ENCODE results near the gene AFMID. TPM values are rescaled to one million over a fixed set of nuclear protein-coding genes. Genes with fewer than 3 reads are reported as not detected.
A peak's percentile ranks its signal among the peaks of the same experiment; 100 is the strongest.

The AFMID gene
- total and polyA plus RNA-seq, 9 of the 15 experiments (the other 6 are each of a cell fraction or from before 2014, with no cell fraction given) = 62.1 to 188 (median 74.4) TPM

DNA sequence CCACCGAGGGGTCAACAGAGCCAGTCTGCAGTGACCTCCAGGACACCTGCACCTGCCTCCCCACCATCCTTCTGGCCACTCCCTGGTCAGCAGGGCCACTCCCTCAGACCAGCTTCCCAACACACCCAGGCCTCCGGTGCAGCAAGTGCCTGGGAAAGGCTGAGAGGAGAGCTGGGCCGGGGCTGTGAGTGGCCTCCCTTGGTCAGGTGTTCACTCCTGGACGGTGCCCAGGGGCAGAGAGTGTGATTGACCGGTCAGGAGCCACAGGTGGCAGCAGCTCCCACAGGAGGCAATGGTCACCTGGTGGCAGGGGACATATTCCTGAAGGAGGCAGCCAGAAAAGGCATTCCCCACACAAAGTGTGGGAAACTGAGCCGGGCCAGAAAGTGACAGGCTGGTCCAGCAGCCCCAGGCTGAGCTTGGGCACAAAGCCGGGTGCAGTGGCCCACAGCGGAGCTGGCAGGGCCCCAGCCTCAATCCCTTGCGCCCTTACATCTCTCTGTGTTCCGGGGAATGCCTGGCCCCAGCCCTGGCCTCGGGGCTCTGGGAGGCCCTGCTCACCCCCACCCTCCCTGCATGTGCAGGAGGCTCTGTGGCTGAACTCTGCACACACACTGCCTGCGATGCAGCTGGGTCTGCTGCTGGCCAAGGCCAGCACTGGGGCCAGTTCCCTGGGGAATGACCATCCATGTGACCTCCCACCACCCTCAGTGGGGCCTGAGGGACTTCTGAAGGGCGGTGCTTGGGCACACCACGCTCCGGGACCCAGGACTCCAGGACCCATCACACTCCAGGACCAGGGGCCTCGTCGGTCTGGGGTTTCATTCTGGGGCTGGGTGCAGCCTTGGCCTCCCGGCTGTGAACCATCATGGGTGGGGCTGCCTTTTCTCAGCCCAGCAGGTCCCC is 42.2 kb upstream of the AFMID start:
- H3K27ac ChIP-seq (ENCODE audit: extremely low read depth, low read depth, low read length) = peak overlapping the region; percentile 85
- TF ChIP-seq ZFPM2 (CRISPR knock-in tag; IDR thresholded peaks at IDR 0.05) (no peak), SMARCA5 (IDR thresholded peaks at IDR 0.05) (no peak), ZNF143 (CRISPR knock-in tag; IDR thresholded peaks at IDR 0.05) (no peak), RBM15 (IDR thresholded peaks at IDR 0.05; ENCODE audit: insufficient read depth, low read length) (no peak), C11orf30 (IDR thresholded peaks at IDR 0.05; ENCODE audit: low read depth) (no peak), MAFG (tag; conservative IDR thresholded peaks at IDR 0.05) (no peak), TAL1 (IDR thresholded peaks at IDR 0.05) (no peak), FOSL1 (tag; conservative IDR thresholded peaks at IDR 0.05) (no peak), RBFOX2 (IDR thresholded peaks at IDR 0.05; ENCODE audit: low read depth, low read length) (peak; percentile 12; the same call in 1 of the 2 replicates), NRF1 (conservative IDR thresholded peaks at IDR 0.05 in 1 of 2, IDR thresholded peaks at IDR 0.05 in 1 of 2) (peak in 1 of 2 experiments; percentile 12; a peak in 1 of 4 replicates), ZNF140 (CRISPR knock-in tag; IDR thresholded peaks at IDR 0.05) (no peak), L3MBTL2 (IDR thresholded peaks at IDR 0.05) (peak; percentile 49), SIN3A (IDR thresholded peaks at IDR 0.05; ENCODE audit: borderline replicate concordance in 2 of 2, control insufficient read depth in 1 of 2, low read depth in 2 of 2, low read length in 2 of 2) (0 out of 4 replicates have a peak, but pooled peaks of 1 of the 2 experiments have one; percentile 46), LCOR (CRISPR knock-in tag; IDR thresholded peaks at IDR 0.05) (no peak), BRF1 (IDR thresholded peaks at IDR 0.05; ENCODE audit: borderline replicate concordance, extremely low read depth, insufficient read length) (no peak), ZNF583 (CRISPR knock-in tag; IDR thresholded peaks at IDR 0.05) (0 out of 2 replicates have a peak, but pooled peaks have one; percentile 52), KAT7 (CRISPR knock-in tag; IDR thresholded peaks at IDR 0.05; ENCODE audit: borderline replicate concordance) (peak; percentile 60; the same call in 1 of the 2 replicates), NFE2 (IDR thresholded peaks at IDR 0.05; ENCODE audit: low read depth) (no peak)
- TF ChIP-seq, protein P1, sequence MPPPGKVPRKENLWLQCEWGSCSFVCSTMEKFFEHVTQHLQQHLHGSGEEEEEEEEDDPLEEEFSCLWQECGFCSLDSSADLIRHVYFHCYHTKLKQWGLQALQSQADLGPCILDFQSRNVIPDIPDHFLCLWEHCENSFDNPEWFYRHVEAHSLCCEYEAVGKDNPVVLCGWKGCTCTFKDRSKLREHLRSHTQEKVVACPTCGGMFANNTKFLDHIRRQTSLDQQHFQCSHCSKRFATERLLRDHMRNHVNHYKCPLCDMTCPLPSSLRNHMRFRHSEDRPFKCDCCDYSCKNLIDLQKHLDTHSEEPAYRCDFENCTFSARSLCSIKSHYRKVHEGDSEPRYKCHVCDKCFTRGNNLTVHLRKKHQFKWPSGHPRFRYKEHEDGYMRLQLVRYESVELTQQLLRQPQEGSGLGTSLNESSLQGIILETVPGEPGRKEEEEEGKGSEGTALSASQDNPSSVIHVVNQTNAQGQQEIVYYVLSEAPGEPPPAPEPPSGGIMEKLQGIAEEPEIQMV (tag; conservative IDR thresholded peaks at IDR 0.05; ENCODE audit: low read depth) = no peak
- TF ChIP-seq, protein P2, sequence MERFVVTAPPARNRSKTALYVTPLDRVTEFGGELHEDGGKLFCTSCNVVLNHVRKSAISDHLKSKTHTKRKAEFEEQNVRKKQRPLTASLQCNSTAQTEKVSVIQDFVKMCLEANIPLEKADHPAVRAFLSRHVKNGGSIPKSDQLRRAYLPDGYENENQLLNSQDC (CRISPR knock-in tag; IDR thresholded peaks at IDR 0.05) = no peak
- TF ChIP-seq, protein P3, sequence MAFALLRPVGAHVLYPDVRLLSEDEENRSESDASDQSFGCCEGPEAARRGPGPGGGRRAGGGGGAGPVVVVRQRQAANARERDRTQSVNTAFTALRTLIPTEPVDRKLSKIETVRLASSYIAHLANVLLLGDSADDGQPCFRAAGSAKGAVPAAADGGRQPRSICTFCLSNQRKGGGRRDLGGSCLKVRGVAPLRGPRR (CRISPR knock-in tag; IDR thresholded peaks at IDR 0.05) = no peak

More for the DNA sequence above, 42.2 kb upstream of the AFMID start:
- peak overlapping the region; percentile 72 to 87 for H3K9ac ChIP-seq (ENCODE audit: insufficient read depth in 1 of 2, low read depth in 2 of 2, low read length in 2 of 2)
- no TSS peak for BruUV-seq (replicated peaks)
- CTCF ChIA-PET (ENCODE audit: low intra/inter-chr PET ratio) = no interaction called here
- peak; percentile 7 for ATAC-seq
- H3K79me2 ChIP-seq (ENCODE audit: control insufficient read depth, insufficient read depth, low read length) = peaks cover 33% of the 10 kb centered on the region
- no peak for DNase-seq (ENCODE audit: extremely low read depth in 1 of 4, low spot score in 3 of 4)
- peak overlapping the region; percentile 89 for H3K4me2 ChIP-seq (ENCODE audit: insufficient read depth, low read length)
- POLR2A ChIA-PET = interaction anchor here (0.7 to 1.4 kb wide), 4 partner anchors 18 to 43 kb away, joined by 3 to 5 read pairs (median 4); no protein-coding TSS in a partner anchor
- peaks cover 55 to 93% of the 10 kb centered on the region in 2 experiments for H3K4me1 ChIP-seq (replicated peaks in 1 of 2; ENCODE audit: control insufficient read depth in 2 of 2, insufficient read depth in 2 of 2, low read length in 2 of 2)
- H4K20me1 ChIP-seq (replicated peaks; ENCODE audit: control insufficient read depth, insufficient read depth, low read length) = no peaks in the 10 kb centered on the region
- intact Hi-C loops (cut with micrococcal nuclease) (loop anchor here (5.0 kb wide), 1 partner anchor 32 kb away; no protein-coding TSS in a partner anchor), in situ Hi-C loops (cut with MboI) (no loop called here)
- H3K9me1 ChIP-seq (ENCODE audit: control insufficient read depth, insufficient read depth, low read length) = peaks cover 2% of the 10 kb centered on the region
- H2AFZ ChIP-seq (ENCODE audit: low read depth, low read length) = peak overlapping the region; percentile 87
- no peaks in the 10 kb centered on the region for H3K36me3 ChIP-seq (ENCODE audit: control insufficient read depth, insufficient read depth, low read length)
- no peak for FAIRE-seq
- no peaks in the 10 kb centered on the region for H3K9me3 ChIP-seq (replicated peaks; ENCODE audit: control insufficient read depth, insufficient read depth, low read depth, low read length)
- no peak overlapping the region for H3K4me3 ChIP-seq
- H3K27me3 ChIP-seq (ENCODE audit: control insufficient read depth in 2 of 2, insufficient read depth in 2 of 2, low read length in 2 of 2) = no peaks in the 10 kb centered on the region
- 23% methylated on average over 13 of the region's 18 CpGs for WGBS (ENCODE audit: insufficient coverage, low coverage, missing lambda C conversion rate)
